Measurements from ENCODE around the gene SYNPO.

SYNPO gene

GRCh38 chr5:150690760-150691159 lies 50.3 kb downstream of the SYNPO start:
- no peak for DNase-seq (ENCODE audit: low read depth)

GRCh38 chr5:150692276-150692675 lies 51.8 kb downstream of the SYNPO start:
- DNase-seq (ENCODE audit: low read depth): no peak

GRCh38 chr5:150694612-150695011 lies 54.2 kb downstream of the SYNPO start:
- peak; percentile 92 for DNase-seq (ENCODE audit: low read depth)

- peak; percentile 8 for DNase-seq (ENCODE audit: low read depth)
These were observed 59.8 kb downstream of the SYNPO start for GRCh38 chr5:150700246-150700593.

GRCh38 chr5:150700594-150701377 lies 60.3 kb downstream of the SYNPO start, which contains the start of gene RBM22:
TSS of gene RBM22 (minus strand) at chr5:150701062. CDS start at chr5:150700985, 77 bp downstream.
- peak; percentile 81 for DNase-seq (ENCODE audit: low read depth)

GRCh38 chr5:150703762-150704161 lies 63.3 kb downstream of the SYNPO start:
- DNase-seq (ENCODE audit: low read depth): peak; percentile 80

- no peak for DNase-seq (ENCODE audit: low read depth)
These were observed 66.4 kb downstream of the SYNPO start for GRCh38 chr5:150706776-150707390.
